ENCODE data around the gene ZDHHC18. TPM values are rescaled to one million over a fixed set of nuclear protein-coding genes. Genes with fewer than 3 reads are reported as not detected.

ZDHHC18 gene
- total RNA-seq, 1 experiment from 2014 or later: 33.1 TPM

DNA sequence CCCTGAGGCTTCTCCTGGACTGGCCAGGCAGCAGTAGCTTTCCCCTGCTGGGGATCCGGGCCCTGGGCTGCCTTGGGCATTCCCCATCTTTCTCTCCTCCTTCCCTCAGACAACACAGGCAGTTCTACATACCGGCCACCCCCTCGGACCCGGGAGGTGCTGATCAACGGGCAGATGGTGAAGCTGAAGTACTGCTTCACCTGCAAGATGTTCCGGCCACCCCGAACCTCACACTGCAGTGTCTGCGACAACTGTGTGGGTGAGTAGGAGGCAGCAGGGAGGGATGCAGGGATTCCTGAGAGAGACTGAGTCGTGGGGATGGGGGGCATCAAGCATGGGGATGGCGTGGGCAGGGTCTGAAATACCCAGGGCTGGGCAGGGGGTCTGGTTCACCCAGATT lies 22.0 kb downstream of the ZDHHC18 start:
- Histone ChIP-seq H3K18ac (ENCODE audit: insufficient read length, low read depth, low read length) (no peak overlapping the region), H3K14ac (ENCODE audit: insufficient read depth, low read length) (no peak overlapping the region; the same call in 1 of the 2 replicates), H3K27me3 (ENCODE audit: insufficient read depth, low read length) (no peaks in the 10 kb centered on the region), H4K20me1 (ENCODE audit: control insufficient read depth, insufficient read depth, insufficient read length) (no peaks in the 10 kb centered on the region), H2BK20ac (ENCODE audit: low read depth, low read length, poor library complexity, severe bottlenecking) (no peak overlapping the region), H3T11ph (ENCODE audit: low read length) (no peak overlapping the region), H2BK120ac (ENCODE audit: low read depth, low read length, poor library complexity, severe bottlenecking) (no peak overlapping the region), H3K4ac (ENCODE audit: low read depth, low read length) (no peak overlapping the region), H3K23me2 (ENCODE audit: insufficient read length, low read depth, low read length, poor library complexity, severe bottlenecking) (no peaks in the 10 kb centered on the region), H4K8ac (replicated peaks; ENCODE audit: insufficient read length, low read depth, low read length) (no peak overlapping the region), H3K79me2 (ENCODE audit: insufficient read depth, low read length) (no peaks in the 10 kb centered on the region), H3K56ac (ENCODE audit: insufficient read length, low read depth, low read length) (peak overlapping the region; percentile 30), H2AFZ (ENCODE audit: low read length) (no peak overlapping the region), H3K9me3 (ENCODE audit: control insufficient read depth, low read depth, low read length) (no peaks in the 10 kb centered on the region), H3K9ac (ENCODE audit: extremely low read depth, insufficient read length, low read length) (no peak overlapping the region), H2AK5ac (ENCODE audit: insufficient read length, low read length) (no peak overlapping the region), H3K23ac (ENCODE audit: insufficient read length, low read depth, low read length) (no peak overlapping the region), H3K27ac (ENCODE audit: insufficient read length, low read depth, low read length) (no peak overlapping the region), H2BK12ac (ENCODE audit: insufficient read length, low read depth, low read length) (no peak overlapping the region), H2BK15ac (ENCODE audit: low read depth, low read length) (no peak overlapping the region), H4K91ac (ENCODE audit: insufficient read length, low read depth, low read length) (no peak overlapping the region), H3K4me1 (ENCODE audit: insufficient read depth, low read length) (no peaks in the 10 kb centered on the region), H2BK5ac (ENCODE audit: insufficient read length, low read length) (no peak overlapping the region), H4K5ac (ENCODE audit: insufficient read length, low read depth, low read length) (no peak overlapping the region), H3K4me2 (ENCODE audit: insufficient read depth, insufficient read length, low read length) (no peak overlapping the region), H3K79me1 (ENCODE audit: insufficient read depth, low read depth, low read length, poor library complexity, severe bottlenecking) (no peaks in the 10 kb centered on the region)
- no peak for DNase-seq
- TF ChIP-seq, protein P1, sequence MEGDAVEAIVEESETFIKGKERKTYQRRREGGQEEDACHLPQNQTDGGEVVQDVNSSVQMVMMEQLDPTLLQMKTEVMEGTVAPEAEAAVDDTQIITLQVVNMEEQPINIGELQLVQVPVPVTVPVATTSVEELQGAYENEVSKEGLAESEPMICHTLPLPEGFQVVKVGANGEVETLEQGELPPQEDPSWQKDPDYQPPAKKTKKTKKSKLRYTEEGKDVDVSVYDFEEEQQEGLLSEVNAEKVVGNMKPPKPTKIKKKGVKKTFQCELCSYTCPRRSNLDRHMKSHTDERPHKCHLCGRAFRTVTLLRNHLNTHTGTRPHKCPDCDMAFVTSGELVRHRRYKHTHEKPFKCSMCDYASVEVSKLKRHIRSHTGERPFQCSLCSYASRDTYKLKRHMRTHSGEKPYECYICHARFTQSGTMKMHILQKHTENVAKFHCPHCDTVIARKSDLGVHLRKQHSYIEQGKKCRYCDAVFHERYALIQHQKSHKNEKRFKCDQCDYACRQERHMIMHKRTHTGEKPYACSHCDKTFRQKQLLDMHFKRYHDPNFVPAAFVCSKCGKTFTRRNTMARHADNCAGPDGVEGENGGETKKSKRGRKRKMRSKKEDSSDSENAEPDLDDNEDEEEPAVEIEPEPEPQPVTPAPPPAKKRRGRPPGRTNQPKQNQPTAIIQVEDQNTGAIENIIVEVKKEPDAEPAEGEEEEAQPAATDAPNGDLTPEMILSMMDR (conservative IDR thresholded peaks at IDR 0.05): no peak
- H3K9me3 Mint-ChIP-seq: no peaks in the 10 kb centered on the region
- H3K4me1 Mint-ChIP-seq: peaks cover 7% of the 10 kb centered on the region in 2 experiments
- no peaks in the 10 kb centered on the region for H3K27me3 Mint-ChIP-seq (ENCODE audit: low read depth)
- WGBS (ENCODE audit: extremely low coverage, insufficient read length, low lambda C conversion rate): no CpG with 5 or more reads among the region's 10 CpGs
- H3K27ac Mint-ChIP-seq: 0 out of 7 replicates have a peak overlapping the region, but pooled peaks of 1 of the 3 experiments have one; percentile 4
- no peak overlapping the region for H3K4me3 Mint-ChIP-seq
- peaks cover 23 to 70% (median 52%) of the 10 kb centered on the region in 3 experiments; a peak in 6 of 7 replicates for H3K36me3 Mint-ChIP-seq (ENCODE audit: insufficient read depth in 1 of 3, low read depth in 3 of 3)
